ENCODE measurements around the gene BBS2.

DNA sequence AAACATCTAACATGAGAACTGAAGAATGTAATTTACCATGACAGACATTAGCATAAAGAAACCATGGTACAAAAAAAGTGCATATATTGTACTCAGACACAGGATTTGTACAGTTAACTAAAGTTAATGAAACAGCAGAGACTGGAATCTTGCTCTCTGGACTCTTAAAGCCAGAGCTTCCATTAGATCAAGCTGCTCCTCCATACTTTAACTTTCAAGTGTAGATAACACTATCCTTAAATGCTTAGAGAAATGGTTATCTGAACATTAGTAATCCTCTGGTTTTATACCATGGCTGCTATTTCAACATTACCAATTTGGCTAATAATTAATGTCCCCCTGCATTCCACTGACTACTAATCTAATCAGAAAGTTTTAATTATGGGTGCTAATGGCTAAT is 71.8 kb downstream of the BBS2 start:
- TF ChIP-seq, protein P1, sequence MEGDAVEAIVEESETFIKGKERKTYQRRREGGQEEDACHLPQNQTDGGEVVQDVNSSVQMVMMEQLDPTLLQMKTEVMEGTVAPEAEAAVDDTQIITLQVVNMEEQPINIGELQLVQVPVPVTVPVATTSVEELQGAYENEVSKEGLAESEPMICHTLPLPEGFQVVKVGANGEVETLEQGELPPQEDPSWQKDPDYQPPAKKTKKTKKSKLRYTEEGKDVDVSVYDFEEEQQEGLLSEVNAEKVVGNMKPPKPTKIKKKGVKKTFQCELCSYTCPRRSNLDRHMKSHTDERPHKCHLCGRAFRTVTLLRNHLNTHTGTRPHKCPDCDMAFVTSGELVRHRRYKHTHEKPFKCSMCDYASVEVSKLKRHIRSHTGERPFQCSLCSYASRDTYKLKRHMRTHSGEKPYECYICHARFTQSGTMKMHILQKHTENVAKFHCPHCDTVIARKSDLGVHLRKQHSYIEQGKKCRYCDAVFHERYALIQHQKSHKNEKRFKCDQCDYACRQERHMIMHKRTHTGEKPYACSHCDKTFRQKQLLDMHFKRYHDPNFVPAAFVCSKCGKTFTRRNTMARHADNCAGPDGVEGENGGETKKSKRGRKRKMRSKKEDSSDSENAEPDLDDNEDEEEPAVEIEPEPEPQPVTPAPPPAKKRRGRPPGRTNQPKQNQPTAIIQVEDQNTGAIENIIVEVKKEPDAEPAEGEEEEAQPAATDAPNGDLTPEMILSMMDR (conservative IDR thresholded peaks at IDR 0.05; ENCODE audit: low read length), result no peak
- TF ChIP-seq EZH2phosphoT487 (IDR thresholded peaks at IDR 0.05; ENCODE audit: borderline replicate concordance, low read depth, low read length), result no peak
